Mucosa of descending colon (tissue), 3 donors: ENCODE data around the gene EPG5. TPM values are rescaled to one million over a fixed set of nuclear protein-coding genes. Genes with fewer than 3 reads are reported as not detected.

Experiments
- ATAC-seq: fragments of 200-7000 bp; cut with Tn5 transposase; one replicate; pipeline ENCODE4 v1.9.1; 2020; ENCODE audit warnings: mild to moderate bottlenecking, moderate library complexity
- DNase-seq, 3 donors: peaks; one replicate each; pipeline ENCODE4 v3.0.0-alpha.2; 2020
- H3K36me3 ChIP-seq: fragments of 200-600 bp; one replicate; pipeline ENCODE4 v1.8.0; 2021; ENCODE audit warnings: low read depth, mild to moderate bottlenecking
- H3K4me1 ChIP-seq: fragments of 200-600 bp; one replicate; pipeline ENCODE4 v1.8.0; 2021; ENCODE audit warnings: low read depth, mild to moderate bottlenecking
- H3K4me3 ChIP-seq: fragments of 200-600 bp; one replicate; pipeline ENCODE4 v1.8.0; 2021; ENCODE audit warnings: mild to moderate bottlenecking
- H3K9me3 ChIP-seq: fragments of 200-600 bp; one replicate; pipeline ENCODE4 v1.8.0; 2021; ENCODE audit warnings: mild to moderate bottlenecking
- CTCF ChIP-seq: fragments of 200-600 bp; IDR thresholded peaks from one replicate; pipeline ENCODE4 v1.8.0; 2022; ENCODE audit warnings: antibody characterized with exemption, mild to moderate bottlenecking
- intact Hi-C, 2 donors: fragments of 100-400 bp; cut with DNase I in 1 of 2; cut with micrococcal nuclease in 1 of 2; formaldehyde crosslinking; loops; one replicate each; pipeline versions ENCODE4 v1.11.0 to v1.11.1; 2022; cut with DNase I, micrococcal nuclease
- total RNA-seq, 3 donors: library from RNA; stranded (reverse); fragmentation: NEBNext Ultra II Directional in 2 of 3; extraction: Animal tissue kit (Norgen Biotek cat#: 25700) in 2 of 3; gene quantifications; one replicate each; pipeline versions ENCODE4 v1.2.1 to v1.2.4, GENCODE V29; 2021 to 2023
- donor health status: DM: no; HTN: no; CAD: no; lungs with moderate emphysema.
- donor health status: DM: no; HTN: no; CAD: no.
- donor health status: DM: no; HTN: yes; CAD: no.

EPG5 gene
- total RNA-seq, 3 donors from 2014 or later, result 21.7 to 29.0 (median 25.6) TPM

DNA sequence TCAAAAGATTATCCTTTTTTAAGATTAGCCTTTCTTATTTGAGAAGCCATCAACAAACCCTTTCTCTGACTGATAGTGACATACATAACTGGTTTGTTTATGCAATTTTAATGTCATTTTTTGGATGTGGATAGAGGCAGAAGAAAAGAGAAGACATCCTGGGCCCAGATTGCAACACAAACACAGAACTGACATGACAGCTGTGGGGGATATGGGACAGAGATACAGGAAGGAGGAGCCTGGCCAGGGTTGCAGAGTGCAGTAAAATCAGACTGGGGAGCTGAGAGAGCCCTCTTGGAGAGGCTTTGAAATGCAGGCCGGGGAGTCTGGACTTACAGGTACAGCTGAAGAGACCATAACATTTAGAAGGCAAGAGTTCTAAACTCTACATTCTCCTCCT lies 76.5 kb downstream of the EPG5 start:
- Histone ChIP-seq H3K4me1 (no peaks in the 10 kb centered on the region), H3K9me3 (no peaks in the 10 kb centered on the region), H3K4me3 (no peak overlapping the region), H3K36me3 (peaks cover 4% of the 10 kb centered on the region)
- no peak for TF ChIP-seq CTCF
- DNase-seq (no peak), ATAC-seq (no peak)
- intact Hi-C loops, result no loop called here

DNA sequence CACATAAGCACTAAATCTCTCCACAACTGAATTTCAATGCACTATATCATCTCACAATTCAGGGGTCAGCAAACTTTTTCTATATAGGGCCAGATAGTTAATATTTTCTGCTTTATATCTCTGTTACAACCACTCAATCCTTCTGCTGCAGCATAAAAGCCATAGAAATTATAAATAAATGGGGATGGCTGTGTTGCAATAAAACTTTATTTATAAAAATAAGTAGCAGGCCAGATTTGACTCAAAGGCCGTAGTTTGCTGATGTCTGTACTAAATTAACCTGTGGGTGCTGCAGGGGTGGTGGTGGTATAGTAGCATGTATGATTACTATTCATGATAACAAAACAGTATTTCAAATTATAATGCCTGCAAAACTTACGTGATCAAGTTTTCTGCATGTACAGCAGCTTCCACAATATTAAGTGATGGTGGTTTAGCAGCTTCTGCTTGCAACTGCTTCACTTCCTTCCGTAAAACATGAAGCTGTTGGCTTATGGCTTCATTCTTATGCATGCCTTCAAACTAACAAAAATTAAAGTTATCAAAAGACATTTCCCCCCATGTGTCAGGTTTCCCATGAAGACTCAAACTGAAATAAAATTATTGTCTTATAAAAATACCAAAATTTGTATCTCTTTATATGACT lies 77.6 kb downstream of the EPG5 start:
- intact Hi-C loops, result loop anchor here in 1 of 2 donors (10.0 kb wide), 1 partner anchor 205 kb away; no protein-coding TSS in a partner anchor
- Histone ChIP-seq H3K36me3 (peaks cover 4% of the 10 kb centered on the region), H3K4me1 (no peaks in the 10 kb centered on the region), H3K9me3 (no peaks in the 10 kb centered on the region), H3K4me3 (no peak overlapping the region)
- ATAC-seq (no peak), DNase-seq (no peak)
- no peak for TF ChIP-seq CTCF

GRCh38 chr18:45887585-45887984 lies 79.5 kb downstream of the EPG5 start:
- no peak for TF ChIP-seq CTCF
- H3K4me1 ChIP-seq, result no peaks in the 10 kb centered on the region
- no peak for DNase-seq
- ATAC-seq, result no peak
- intact Hi-C loops, result loop anchor here in 1 of 2 donors (10.0 kb wide), 1 partner anchor 203 kb away; no protein-coding TSS in a partner anchor
- H3K36me3 ChIP-seq, result peaks cover 4% of the 10 kb centered on the region
- H3K9me3 ChIP-seq, result no peaks in the 10 kb centered on the region
- no peak overlapping the region for H3K4me3 ChIP-seq

- Histone ChIP-seq H3K4me1 (no peaks in the 10 kb centered on the region), H3K4me3 (no peak overlapping the region), H3K9me3 (no peaks in the 10 kb centered on the region), H3K36me3 (no peaks in the 10 kb centered on the region)
- ATAC-seq (no peak), DNase-seq (no peak)
- no peak for TF ChIP-seq CTCF
- intact Hi-C loops, result loop anchor here in 1 of 2 donors (10.0 kb wide), 1 partner anchor 196 kb away; no protein-coding TSS in a partner anchor
Measured at GRCh38 chr18:45880876-45881558, 86.1 kb downstream of the EPG5 start.

- intact Hi-C loops, result loop anchor here (10.0 kb wide), 2 partner anchors 195 to 205 kb away; no protein-coding TSS in a partner anchor
- H3K4me3 ChIP-seq, result no peak overlapping the region
- peak; percentile 97 for TF ChIP-seq CTCF
- no peaks in the 10 kb centered on the region for H3K4me1 ChIP-seq
- ATAC-seq (peak; percentile 99), DNase-seq (peak; percentile 65 to 76 (median 74))
- no peaks in the 10 kb centered on the region for H3K9me3 ChIP-seq
- H3K36me3 ChIP-seq, result no peaks in the 10 kb centered on the region
Measured at GRCh38 chr18:45879681-45880655, 87.2 kb downstream of the EPG5 start.
